DND-41 (cell line): ENCODE measurements around the gene KRTAP1-3.

ENCODE experiments used
- CTCF ChIP-seq: IDR thresholded peaks from 2 replicates; pipeline ENCODE4 v1.5.1; 2012; ENCODE audit warnings: borderline replicate concordance, low read length, moderate library complexity, mild to moderate bottlenecking; ENCODE audit not compliant: poor library complexity, severe bottlenecking; ENCODE audit errors: extremely low read depth
- EZH2 ChIP-seq: IDR thresholded peaks from 3 replicates; pipeline ENCODE4 v1.6.1; 2012; ENCODE audit warnings: borderline replicate concordance, low read depth, mild to moderate bottlenecking, moderate library complexity, low read length, inconsistent platforms; ENCODE audit not compliant: severe bottlenecking

DNA sequence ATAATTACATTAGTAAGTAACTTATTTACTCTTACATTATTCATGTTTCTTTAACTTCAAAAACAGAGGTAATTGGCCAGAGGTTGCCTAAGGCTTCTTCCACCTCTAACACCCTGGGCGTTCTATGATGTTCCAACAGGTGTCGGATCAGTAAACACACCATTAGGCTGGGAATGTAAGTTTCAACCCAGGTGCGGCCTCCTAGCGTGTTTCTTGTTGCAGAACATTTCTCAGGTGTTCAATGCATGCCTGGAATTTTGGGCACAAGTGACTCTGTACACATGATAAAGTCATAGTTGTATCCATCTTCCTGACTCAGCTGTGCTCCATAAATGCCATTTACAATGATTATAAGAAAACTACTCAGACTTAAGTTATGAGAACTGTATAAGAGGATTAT lies 19.4 kb upstream of the KRTAP1-3 start:
- no peak for TF ChIP-seq CTCF
- TF ChIP-seq EZH2: no peak
